HG03108 (cell line): ENCODE measurements around the gene IQSEC3.

Experiments used
- ATAC-seq: cut with Tn5 transposase; IDR thresholded peaks from one replicate; pipeline ENCODE4 v1.9.1; 2021; ENCODE audit warnings: moderate library complexity; ENCODE audit not compliant: unreplicated experiment

Gene IQSEC3

GRCh38 chr12:108594-108993 is 42.0 kb downstream of the IQSEC3 start:
- ATAC-seq: no peak

GRCh38 chr12:109446-109845 is 42.9 kb downstream of the IQSEC3 start:
- no peak for ATAC-seq

DNA sequence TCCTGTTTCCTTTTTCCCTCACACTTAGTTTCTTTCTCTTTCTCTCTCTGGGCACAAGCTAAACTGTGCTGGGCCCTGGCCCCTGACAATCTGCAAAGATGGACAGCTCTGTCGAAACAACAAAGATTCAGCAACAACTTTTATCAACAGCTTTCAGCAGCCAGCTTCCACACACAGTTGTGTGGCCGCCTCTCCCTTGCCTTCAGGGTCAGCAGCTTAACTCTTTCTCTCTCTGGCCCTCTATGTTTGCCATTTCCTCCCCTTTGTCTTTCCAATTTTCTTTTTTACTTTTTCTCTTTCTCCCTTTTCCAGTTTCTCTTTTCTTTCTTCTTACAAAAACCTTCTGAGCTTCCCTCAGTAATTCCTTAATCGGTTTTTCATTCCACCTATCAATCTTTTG is 43.3 kb downstream of the IQSEC3 start:
- no peak for ATAC-seq

GRCh38 chr12:111699-112493 is 45.3 kb downstream of the IQSEC3 start:
- no peak for ATAC-seq

- ATAC-seq: no peak
Observed at GRCh38 chr12:113347-113746, 46.8 kb downstream of the IQSEC3 start.

DNA sequence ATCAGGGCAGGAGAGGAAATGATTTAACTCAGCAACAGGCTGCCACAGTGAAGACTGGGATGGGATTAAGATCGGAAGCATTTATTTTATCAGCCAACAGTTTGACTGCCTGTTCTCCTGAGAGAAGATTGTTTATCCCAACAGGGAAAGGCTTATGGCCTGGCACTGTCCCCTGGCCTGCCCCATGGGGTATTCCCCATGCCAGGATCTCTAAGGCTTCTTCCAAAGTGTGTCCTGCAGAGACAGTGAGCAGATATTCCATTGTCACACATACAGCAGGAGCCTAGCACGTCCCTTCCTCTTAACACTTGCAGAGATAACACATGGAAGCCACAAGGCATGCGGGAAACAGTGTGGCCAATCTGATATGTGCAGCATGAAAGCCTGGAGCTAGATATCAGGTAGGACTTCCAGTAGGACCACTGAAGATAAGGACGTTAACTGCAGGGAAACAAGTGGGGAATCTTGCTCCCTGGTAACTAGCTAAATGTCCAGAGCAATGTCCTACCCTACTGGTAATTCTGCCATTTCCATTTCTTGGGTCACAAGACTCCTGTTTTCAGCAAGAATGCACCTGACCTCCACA is 48.2 kb downstream of the IQSEC3 start:
- ATAC-seq: no peak

DNA sequence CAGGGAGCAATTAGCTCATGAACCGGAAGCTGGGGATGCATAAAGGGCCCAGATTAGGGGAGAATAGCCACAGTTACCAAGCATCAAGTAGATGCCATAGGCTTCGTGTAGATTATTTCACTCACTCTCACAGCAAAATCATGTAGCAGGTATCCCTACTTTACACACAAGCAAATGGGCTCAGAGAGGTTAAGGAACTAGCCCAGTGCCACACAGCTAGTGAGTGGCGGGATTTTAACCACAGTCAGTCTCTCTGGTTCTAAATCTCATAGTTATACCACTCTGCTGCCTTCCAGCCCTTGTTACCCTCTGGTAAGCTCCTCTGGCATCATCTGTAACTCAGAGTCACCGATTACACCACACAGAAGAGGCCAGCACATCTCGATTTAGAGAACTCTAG is 49.0 kb downstream of the IQSEC3 start:
- ATAC-seq: no peak

DNA sequence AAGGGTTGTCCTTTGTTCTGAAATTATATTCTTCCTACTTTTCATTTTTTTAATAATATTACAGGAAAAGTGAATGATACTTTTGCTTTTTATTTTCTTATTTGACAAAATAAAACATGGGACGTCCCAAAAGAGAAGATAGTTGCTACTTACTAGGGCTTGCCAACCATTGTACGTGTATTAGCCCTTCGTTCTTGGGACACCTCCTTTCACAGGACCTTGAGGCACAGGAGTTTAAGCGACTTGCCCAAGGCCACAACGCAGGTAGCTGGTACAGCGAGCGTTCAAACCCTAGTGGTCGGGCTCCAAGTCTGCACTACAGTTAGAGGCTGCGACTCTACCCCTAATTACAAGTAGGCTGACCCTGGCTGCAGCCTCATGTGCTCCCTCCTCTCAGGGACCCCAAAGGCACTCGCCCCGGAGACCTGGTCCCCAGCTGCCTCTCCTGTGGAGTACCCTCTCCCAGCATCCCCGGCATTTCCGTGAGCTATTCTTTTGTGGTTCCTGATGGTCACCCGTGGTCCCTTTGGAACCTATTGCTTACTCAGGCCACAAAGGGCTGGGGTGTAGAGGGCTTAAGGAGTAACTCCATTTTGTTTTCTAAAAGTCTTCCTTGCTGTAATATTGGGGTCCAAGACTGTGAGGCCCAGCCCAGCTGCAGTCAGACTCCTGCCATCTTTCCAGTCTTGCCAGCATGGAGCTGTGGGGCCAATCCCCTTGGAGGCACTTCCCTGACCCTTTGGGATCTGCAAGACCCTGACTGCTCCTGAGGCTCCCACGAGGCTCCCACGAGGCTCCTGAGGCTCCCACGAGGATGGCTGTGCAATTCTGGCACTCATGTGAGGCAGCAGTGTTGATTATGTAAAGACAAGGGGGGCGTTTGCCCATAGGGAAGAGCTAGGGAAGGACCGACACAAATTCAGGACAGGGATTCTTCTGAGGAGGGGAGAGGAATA is 49.7 kb downstream of the IQSEC3 start:
- ATAC-seq: no peak

- no peak for ATAC-seq
Observed at GRCh38 chr12:117311-117710, 50.7 kb downstream of the IQSEC3 start.

GRCh38 chr12:117816-118345 is 51.3 kb downstream of the IQSEC3 start:
- ATAC-seq: no peak

GRCh38 chr12:118591-118990 is 52.0 kb downstream of the IQSEC3 start:
- ATAC-seq: no peak

- ATAC-seq: no peak
Observed at GRCh38 chr12:120951-121350, 54.4 kb downstream of the IQSEC3 start.

GRCh38 chr12:121647-122046 is 55.1 kb downstream of the IQSEC3 start:
- ATAC-seq: no peak

- no peak for ATAC-seq
Observed at GRCh38 chr12:125075-125474, 58.5 kb downstream of the IQSEC3 start.

- no peak for ATAC-seq
Observed at GRCh38 chr12:125566-125965, 59.0 kb downstream of the IQSEC3 start.

DNA sequence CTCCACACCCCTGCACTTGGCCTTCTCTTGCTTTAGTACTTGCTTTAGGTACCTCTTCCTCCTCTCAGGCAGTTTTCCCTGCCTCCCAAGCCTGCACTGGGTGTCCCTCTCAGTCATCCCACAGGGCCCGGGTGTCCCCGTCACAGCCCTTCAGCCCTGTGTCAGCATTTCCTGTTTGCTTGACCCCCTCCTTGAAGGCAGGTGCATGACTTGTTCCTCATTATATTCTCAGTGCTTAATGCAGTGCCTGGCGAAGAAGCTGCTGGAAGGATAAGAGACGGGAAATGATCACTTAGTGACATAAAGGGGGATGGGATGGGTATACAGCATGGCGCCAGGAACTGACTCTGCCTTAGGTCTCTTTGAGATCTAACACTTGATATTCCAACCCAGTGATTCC is 61.5 kb downstream of the IQSEC3 start:
- ATAC-seq: no peak

DNA sequence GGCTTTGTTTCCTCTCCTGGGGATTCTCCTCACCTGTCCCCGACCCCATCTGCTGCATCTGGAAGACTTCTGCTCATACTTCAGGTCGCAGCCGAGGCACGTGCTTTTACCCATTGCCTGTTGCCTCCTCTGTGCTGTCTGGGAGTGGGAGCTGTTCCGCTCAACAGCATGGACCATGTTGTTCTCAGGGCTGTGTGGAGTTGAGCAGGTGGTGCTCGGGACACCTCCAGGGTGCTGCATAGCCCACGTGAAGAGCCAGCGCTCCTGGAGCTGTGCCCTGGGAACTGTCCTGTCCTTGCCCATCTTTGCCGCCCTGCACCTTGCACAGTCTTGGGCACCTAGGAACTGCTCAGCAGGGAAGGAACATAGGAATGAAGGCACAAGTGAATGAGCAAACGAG is 62.4 kb downstream of the IQSEC3 start:
- no peak for ATAC-seq

GRCh38 chr12:130519-130918 is 64.0 kb downstream of the IQSEC3 start:
- ATAC-seq: no peak

- ATAC-seq: no peak
Observed at GRCh38 chr12:131008-131407, 64.4 kb downstream of the IQSEC3 start.

- ATAC-seq: no peak
Observed at GRCh38 chr12:131732-132495, 65.3 kb downstream of the IQSEC3 start.
